ENCODE data around the gene LRRC27. TPM values are rescaled to one million over a fixed set of nuclear protein-coding genes. Genes with fewer than 3 reads are reported as not detected.

Gene LRRC27
- total RNA-seq, 1 experiment from 2014 or later, result 4.1 TPM

DNA sequence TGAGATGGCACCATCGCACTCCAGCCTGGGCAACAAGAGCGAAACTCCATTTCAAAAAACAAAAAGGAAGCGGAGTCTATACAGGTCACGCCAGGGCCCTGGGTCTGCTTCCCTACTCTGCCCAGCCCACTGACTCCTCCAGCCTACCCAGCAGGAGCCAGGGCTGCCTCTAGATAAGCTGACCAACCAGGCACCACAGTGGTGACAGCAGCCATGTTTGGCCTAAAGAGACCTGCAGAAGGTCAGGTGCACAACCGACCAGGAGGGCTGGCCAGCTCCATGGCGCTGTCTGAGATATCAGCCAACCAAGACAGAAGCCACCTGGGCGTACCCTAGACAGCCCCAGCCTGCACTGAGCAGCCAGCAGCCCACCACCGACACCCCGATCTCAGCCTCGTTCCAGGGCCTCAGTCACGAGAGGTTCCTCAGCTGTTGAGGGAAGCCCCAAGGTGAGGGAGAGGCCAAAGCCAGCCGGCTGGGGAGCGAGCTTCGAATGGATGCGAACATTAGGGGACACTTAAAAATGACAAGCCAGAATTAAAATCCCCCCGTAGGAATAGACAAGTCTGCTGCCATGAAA lies 40.6 kb downstream of the LRRC27 start:
- no peak overlapping the region for H3K4me3 ChIP-seq (replicated peaks in 1 of 2; ENCODE audit: low read depth in 1 of 2, low read length in 2 of 2)
- CTCF ChIA-PET, result no interaction called here
- no peak for DNase-seq (ENCODE audit: low read depth, low spot score)

DNA sequence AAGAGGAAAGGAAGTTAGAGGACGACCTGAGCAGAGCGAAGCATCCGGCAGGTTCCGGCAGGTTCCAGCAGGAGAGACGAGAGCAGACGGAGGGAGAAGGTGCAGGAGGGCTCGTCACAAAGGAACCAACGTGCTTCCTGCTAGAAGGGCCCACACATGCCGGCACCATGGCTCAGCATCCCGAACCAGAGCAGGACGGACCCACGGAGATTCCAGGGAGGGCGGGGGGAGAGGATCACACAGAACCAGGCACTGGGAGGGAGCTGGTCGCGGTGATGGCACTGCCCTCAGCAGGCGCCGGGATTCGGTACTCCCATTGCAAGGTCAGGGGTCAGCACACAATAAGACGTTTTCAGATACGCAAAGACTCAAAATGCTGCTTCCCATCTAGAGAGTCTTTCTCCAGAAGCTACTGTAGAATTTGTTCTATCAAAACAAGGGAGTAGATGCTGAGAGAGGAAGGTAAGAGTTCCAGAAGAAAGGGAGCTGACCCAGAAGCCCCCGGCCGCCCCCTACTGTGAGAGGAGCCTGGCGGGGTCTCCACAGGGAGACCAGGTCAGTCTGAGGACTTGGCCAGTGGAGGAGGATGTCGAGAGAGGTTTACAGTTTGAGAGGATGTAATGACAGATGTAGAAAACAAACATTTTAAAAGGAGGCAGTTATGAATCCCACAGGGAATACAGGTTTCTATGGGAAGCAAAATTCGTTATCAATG lies 41.4 kb downstream of the LRRC27 start:
- no peak for DNase-seq (ENCODE audit: low read depth, low spot score)
- BruUV-seq (replicated peaks), result no TSS peak
- intact Hi-C loops (cut with micrococcal nuclease), result no loop called here
- ChIA-PET RAD21 (ENCODE audit: low non-redundant PET in 1 of 2, low total read pairs in 2 of 2, uncharacterized antibody in 2 of 2, unreplicated experiment in 2 of 2) (no interaction called here), POLR2A (no interaction called here), CTCF (no interaction called here)
- peaks cover 3 to 6% of the 10 kb centered on the region in 2 experiments; a peak in 3 of 4 replicates for H3K4me1 ChIP-seq (ENCODE audit: control insufficient read depth in 1 of 2, insufficient read depth in 2 of 2, low read length in 2 of 2)
- no peak overlapping the region for H3K4me2 ChIP-seq (ENCODE audit: low read length)
- no peak overlapping the region for H3K27ac ChIP-seq (ENCODE audit: low read depth, low read length)
- no peaks in the 10 kb centered on the region for H3K9me2 ChIP-seq (ENCODE audit: insufficient read depth)
- no peaks in the 10 kb centered on the region for H3K36me3 ChIP-seq (ENCODE audit: control insufficient read depth in 1 of 2, insufficient read depth in 2 of 2, low read length in 2 of 2)
- no peaks in the 10 kb centered on the region for H3K27me3 ChIP-seq (ENCODE audit: insufficient read depth, low read length)
- no peaks in the 10 kb centered on the region for H3K9me3 ChIP-seq (ENCODE audit: control insufficient read depth in 1 of 2, insufficient read depth in 1 of 2, low read depth in 1 of 2, low read length in 2 of 2)
- H3K4me3 ChIP-seq (replicated peaks in 1 of 2; ENCODE audit: low read depth in 1 of 2, low read length in 2 of 2), result no peak overlapping the region
- no peaks in the 10 kb centered on the region for H3K79me2 ChIP-seq (ENCODE audit: insufficient read depth, low read length)
- no peak for ATAC-seq
- no peak overlapping the region for H3K9ac ChIP-seq (ENCODE audit: low read length)
- H4K20me1 ChIP-seq (ENCODE audit: insufficient read depth), result no peaks in the 10 kb centered on the region
- TF ChIP-seq, protein P1, sequence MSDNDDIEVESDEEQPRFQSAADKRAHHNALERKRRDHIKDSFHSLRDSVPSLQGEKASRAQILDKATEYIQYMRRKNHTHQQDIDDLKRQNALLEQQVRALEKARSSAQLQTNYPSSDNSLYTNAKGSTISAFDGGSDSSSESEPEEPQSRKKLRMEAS (IDR thresholded peaks at IDR 0.05), result no peak
- TF ChIP-seq ELF1 (IDR thresholded peaks at IDR 0.05; ENCODE audit: borderline replicate concordance, low read depth), result no peak
- H2AFZ ChIP-seq (ENCODE audit: low read depth, low read length, poor library complexity, severe bottlenecking), result no peak overlapping the region

More for the DNA sequence above, 40.6 kb downstream of the LRRC27 start:
- ChIA-PET RAD21 (ENCODE audit: low non-redundant PET in 1 of 2, low total read pairs in 2 of 2, uncharacterized antibody in 2 of 2, unreplicated experiment in 2 of 2) (no interaction called here), POLR2A (no interaction called here)
- Histone ChIP-seq H3K9me3 (ENCODE audit: control insufficient read depth in 1 of 2, insufficient read depth in 1 of 2, low read depth in 1 of 2, low read length in 2 of 2) (no peaks in the 10 kb centered on the region), H3K9me2 (ENCODE audit: insufficient read depth) (no peaks in the 10 kb centered on the region), H3K79me2 (ENCODE audit: insufficient read depth, low read length) (no peaks in the 10 kb centered on the region), H2AFZ (ENCODE audit: low read depth, low read length, poor library complexity, severe bottlenecking) (no peak overlapping the region), H4K20me1 (ENCODE audit: insufficient read depth) (no peaks in the 10 kb centered on the region), H3K4me2 (ENCODE audit: low read length) (no peak overlapping the region), H3K36me3 (ENCODE audit: control insufficient read depth in 1 of 2, insufficient read depth in 2 of 2, low read length in 2 of 2) (no peaks in the 10 kb centered on the region), H3K9ac (ENCODE audit: low read length) (no peak overlapping the region), H3K27ac (ENCODE audit: low read depth, low read length) (no peak overlapping the region), H3K4me1 (ENCODE audit: control insufficient read depth in 1 of 2, insufficient read depth in 2 of 2, low read length in 2 of 2) (peaks cover 3 to 6% of the 10 kb centered on the region in 2 experiments; a peak in 3 of 4 replicates), H3K27me3 (ENCODE audit: insufficient read depth, low read length) (no peaks in the 10 kb centered on the region)
- no peak for ATAC-seq
- no TSS peak for BruUV-seq (replicated peaks)
- TF ChIP-seq CEBPB (IDR thresholded peaks at IDR 0.05; ENCODE audit: low read depth), result no peak
- no peak for TF ChIP-seq ELF1 (IDR thresholded peaks at IDR 0.05; ENCODE audit: borderline replicate concordance, low read depth)
- no peak for TF ChIP-seq ZFX (IDR thresholded peaks at IDR 0.05)
- intact Hi-C loops (cut with micrococcal nuclease), result no loop called here
